Stimulated activated CD4-positive, alpha-beta T cell treated with anti-CD3 and anti-CD28 coated beads, TNF-alpha, amount 100 ng/mL, for 1 hour (primary cell): Measurements from ENCODE around the gene PPP1R13B.

Experiments used
- DNase-seq, 3 donors: peaks; one replicate each; pipeline ENCODE4 v3.0.0-alpha.2; 2020; ENCODE audit warnings: low read depth in 3 of 3, low spot score in 1 of 3

The PPP1R13B gene

DNA sequence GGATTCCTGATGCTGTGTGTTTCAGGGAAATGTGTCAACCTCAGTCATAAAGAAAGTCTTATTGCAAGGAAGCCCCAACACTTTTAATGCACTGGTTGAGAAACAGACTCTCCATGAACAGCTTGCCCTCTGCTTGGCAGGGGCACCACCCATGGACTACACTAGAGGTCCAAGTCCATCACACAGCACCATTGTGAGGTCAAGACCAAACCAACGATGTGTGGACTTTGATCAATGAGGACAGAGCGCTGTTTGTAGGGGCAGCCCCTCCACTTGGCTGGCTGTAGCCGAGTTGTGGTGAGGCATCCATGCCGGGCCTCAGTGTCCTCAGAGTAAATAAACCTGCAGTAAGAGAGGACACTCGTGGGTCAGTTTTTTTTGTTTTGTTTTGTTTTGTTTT, 102.0 kb downstream of the PPP1R13B start:
- DNase-seq: no peak

DNA sequence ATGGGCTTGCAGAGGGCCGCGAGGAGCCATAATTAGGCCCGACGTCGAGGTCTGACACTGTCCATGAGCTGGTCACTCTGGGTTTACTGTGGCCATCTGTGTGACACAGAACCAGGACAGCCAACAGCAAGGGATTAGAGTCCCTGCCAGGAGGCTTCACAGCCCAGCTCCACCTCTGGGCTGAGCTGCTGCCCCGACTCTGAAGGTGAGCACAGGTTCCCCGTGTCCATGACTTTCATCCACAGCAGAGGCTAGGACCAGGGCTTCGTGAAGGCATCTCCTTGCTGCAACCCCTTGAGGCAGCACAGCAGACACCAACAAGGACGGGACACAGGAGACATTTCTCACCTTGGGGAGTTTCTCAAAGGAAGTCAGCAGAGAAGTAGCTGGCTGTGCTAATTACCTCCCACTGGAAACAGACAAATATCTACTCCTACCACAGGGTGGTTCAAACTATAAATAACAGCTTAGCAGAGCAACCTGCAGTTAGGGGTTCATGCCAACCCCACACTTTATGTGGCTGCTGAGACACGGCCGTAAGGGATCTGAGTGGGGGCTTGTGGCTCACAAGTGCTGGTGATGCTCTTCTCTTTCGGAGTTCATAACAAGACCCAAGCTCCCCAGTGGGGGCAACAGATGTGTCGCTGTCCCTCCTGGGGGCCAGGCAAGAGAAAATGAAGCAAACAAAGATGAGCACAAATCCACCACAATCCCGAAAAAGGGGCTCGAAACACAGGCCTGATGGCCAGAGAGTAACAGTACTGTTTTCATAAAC, 102.6 kb downstream of the PPP1R13B start:
- no peak for DNase-seq

DNA sequence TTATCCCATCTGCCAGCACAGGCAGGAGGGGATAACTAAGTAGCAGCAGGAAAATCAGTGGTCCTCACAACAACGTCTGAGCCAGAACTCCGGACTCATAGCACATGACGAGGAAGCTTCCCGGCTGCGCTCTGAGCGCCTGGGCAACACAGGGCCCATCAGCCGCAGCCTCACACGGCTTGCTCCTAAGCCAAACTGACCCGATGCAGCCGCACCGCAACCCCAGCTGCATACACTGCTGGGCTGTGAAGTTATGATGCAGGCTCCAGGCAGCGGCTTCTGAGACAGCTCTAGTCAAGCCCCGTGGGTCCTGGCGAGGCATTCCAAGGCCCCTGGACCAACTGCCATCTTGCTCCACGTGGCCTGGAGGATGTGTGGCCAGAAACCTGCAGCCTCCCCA, 103.7 kb downstream of the PPP1R13B start:
- no peak for DNase-seq

DNA sequence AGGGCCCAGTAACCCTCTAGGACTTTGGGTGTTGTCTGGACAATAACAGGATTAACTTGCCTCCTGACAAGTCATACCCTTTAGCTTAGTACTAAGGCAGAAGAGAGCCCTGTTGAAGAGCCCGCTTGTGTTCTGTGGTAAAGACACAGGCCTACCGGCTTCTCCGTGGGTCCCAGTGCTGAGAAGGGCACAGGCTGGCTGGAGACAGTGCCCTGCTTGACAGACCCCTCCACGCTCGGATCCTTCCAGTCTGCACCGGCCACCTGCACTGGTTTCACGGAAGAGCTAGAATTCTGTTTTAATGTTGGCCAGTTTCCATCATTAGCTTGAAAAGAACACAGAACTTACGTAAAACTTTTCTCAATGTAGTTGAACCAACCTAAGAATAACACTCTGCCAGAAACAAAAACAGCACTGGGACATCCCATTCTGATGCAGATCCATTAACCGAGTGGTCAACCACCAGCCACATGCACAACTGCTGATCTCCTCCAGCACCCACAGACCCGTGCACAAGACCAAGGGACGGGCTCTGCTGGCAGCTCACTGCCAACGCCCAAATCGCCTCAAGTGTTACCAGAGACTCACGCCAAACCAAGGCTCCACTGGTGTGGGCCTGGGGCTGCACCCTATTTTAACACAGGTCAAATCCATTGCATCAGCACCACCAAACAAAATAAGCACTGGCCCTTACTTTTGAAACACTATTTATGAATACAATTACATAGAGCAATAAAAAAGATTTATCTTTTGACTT, 104.7 kb downstream of the PPP1R13B start:
- no peak for DNase-seq

DNA sequence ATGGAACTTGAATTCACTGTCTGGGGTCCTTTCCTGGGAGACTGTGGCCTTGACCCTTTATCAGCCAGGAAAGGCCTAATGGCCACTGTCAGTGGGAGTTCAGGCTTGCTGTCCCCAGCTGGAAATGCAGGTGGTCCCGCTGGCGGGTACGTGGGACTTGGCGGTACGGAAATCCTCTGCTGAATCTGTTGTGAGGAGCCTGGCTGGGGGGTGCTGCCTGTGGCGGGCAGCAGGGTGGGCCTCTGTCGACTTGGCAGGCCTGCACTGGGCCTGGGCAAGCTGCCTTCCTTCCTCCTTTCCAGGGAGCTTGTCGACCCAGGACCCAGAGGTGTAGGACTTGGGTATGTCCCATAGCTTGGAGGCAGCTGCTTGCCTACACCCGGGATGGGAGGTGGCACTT, 105.5 kb downstream of the PPP1R13B start:
- DNase-seq: no peak

DNA sequence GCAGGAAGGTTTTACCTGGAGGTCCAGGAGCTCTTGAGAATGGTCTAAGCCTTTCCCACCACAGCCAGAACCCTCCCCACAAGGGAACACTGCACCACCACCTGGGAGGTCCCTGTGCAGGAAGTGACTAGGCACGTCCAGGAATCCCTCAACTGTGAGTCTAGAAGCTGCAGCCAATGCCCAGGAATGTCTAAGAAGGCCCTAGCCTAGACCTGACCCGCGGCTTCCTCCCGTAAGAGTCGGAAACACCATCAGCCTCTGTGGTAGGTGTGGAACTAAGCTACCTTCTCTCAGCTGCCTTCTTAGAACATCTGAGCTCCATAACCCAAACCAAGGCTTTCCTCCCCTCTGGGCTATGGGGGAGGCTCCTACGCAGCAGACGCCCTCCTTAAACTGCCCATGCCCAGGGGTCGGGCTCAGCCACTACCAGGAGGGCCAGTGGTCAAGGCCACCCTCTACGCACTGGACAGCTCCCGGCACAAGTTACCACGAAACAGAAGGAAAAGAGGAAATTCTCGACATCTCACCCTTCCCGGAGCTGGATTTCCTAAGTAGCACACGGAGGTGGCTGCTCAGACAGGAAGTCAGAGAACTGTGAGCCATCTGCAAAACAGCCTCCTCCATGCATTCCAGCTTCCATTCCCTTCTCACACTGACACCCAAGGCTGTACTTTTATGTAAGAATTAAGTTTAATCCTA, 106.2 kb downstream of the PPP1R13B start:
- DNase-seq: no peak

DNA sequence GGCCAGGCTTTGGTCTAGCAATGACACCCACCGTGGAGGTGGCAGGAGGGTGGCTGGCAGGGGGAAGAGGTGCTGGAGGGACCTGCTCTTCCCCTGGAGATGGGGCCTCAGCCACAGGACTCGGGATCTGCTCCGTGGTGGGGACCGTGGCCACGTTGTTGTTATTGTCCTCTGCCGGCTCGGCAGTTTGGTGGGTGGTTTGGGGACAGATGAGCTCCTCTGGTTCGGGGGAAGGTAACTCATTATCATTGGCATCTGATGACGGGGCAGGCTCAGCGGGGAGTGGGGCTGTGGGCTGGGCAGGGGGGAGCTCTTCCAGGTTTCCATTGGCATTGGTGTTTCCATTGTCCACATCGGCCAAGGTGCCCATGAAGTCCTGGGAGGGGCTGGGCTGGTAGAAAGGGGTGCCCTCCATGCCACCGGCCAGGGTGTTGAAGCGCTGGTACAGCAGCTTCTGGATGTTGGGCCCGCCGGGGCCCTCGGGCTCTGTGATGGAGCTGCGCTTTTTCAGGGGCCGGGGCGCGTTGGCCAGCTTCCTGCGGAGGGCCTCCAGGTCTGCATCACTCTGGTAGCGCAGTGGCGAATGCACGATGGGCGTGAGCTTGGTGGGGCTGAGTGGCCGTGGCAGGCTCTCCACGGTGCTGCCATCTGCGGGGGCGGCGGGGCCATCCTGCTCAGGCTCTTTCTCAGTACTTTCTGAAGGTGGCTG, 107.4 kb downstream of the PPP1R13B start:
- DNase-seq: no peak

DNA sequence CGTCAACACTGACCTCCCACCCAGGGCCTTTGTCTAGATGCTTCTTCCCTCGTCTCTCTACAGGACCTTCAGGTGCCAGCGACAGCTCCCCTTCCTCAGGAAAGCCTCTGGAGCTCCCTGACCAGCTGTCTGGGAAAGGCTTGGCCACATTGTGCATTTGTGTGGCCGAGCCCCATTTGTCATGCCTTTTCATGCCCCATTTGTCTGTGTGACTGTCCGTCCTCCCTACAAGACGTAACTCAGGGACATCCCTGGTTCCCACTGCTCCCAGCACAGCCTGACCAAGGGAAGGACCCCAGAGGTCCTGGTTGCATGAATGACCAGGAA, 107.9 kb downstream of the PPP1R13B start:
- no peak for DNase-seq

DNA sequence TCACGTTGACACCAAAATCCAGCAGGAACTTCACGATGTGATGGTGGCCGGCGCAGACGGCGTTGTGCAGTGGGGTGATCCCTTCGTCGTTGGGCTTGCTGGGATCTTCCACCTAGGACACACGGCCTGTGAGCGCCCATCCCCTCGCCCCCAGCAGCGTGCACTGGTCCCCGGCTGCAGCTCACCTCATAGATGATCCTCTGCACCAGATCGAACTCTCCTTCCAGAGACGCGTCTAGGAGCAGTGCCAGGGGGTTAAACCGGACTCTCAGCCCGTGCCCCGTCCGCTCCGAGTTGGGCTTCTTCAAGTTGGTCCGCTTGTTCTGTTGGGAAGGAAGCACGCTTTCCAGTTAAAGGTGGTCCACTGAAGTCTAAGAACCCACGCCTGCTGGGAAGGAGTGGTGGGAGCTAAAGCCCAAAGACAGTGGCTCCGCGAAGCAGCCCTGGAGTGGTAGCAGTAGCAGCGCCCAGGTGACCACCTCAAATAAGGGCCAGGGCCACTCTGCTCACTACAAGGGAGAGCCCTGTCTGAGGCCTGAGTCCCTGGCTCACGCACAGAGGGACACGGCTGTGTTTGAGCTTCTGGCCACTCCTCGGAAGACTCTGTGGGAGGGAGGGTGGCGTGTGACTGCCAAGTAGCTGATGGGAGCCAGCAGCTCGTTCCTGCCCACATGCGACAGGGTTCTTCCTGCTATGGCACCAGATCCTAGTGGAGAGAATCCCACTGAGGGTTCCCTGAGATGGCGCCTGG, 108.5 kb downstream of the PPP1R13B start:
- DNase-seq: no peak

DNA sequence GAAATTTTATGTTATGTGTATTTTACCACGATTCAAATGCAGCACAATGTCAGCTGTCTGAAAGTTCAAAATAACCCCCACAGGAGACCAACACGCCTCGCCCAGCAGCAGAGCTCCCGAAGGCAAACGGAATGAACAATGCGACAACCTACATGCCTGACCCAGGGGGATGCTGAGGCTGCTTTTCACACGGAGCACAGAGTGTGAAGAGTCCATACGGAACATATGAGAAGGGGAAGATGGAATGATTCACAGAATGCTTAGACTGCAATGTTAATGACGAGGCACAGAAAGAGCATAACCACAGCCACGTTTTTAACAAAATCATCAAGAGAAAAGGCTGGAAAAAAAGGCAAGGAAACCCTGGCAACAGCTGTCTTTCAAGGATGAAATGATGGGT, 109.2 kb downstream of the PPP1R13B start:
- DNase-seq: no peak

DNA sequence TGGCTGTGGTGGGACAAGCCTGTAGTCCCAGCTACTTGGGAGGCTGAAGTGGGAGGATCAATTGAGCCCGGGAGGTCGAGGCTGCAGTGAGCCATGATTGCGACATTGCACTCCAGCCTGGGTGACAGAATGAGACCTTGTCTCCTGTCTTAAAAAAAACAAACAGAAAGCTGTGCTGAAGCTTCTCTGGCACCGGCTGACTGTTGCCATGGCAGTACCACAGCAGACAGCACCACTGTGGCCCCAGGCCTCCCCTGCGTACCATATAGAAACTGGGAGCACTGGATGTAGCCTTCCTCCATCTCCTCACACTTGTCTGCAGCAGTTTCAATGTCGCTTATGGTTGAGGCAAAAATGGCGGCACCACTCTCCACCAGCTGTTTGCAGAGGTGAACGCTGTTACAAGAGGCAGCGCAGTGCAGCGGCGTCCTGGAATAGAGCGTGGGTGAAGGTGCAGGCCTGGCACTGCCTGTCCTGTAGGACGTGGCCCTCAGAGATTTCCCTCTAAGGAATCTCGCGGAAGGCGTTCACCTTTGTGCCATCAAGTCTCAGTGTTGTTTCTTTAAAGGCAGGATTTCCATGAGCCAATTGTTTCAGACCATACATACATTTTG, 109.8 kb downstream of the PPP1R13B start:
- DNase-seq: no peak

DNA sequence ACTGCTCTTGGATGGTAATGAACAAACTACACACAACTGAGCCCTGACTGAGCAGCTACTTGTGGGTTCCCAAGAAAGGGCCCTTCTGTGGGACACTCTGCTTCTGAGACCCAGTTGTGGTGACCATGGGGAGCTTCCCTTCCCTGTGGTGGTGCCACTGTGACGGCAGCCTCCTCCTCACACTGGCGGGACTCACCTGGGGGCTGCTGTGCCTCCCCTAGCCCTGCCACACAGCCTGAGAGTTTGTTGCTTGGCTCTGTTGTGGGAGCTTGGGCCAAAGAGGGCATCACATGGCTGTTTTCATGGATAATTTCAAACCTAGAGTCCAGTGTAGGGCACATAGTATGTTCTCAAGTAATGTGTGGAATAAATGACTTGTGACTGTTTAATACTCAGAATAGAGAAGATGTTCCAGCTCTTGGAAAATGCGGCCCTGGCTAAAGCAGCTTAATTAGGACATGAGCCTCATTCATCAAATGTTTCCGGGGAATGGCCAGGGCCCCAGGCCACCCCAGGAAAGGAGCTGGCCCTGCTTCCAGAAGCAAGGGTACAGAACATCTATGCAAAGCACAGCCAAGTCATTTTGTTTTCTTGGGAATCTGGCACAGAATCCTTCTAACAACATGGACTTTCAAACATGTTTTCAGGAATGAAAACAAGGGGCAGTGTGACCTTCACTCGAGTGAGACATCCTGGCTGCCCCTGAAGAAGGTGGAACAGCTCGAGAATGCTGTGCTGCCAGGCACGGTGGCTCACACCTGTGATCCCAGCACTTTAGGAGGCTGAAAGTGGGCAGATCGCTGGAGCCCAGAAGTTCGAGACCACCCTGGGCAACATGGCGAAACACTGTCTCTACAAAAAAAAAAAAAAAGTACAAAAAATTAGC, 110.6 kb downstream of the PPP1R13B start:
- DNase-seq: no peak

DNA sequence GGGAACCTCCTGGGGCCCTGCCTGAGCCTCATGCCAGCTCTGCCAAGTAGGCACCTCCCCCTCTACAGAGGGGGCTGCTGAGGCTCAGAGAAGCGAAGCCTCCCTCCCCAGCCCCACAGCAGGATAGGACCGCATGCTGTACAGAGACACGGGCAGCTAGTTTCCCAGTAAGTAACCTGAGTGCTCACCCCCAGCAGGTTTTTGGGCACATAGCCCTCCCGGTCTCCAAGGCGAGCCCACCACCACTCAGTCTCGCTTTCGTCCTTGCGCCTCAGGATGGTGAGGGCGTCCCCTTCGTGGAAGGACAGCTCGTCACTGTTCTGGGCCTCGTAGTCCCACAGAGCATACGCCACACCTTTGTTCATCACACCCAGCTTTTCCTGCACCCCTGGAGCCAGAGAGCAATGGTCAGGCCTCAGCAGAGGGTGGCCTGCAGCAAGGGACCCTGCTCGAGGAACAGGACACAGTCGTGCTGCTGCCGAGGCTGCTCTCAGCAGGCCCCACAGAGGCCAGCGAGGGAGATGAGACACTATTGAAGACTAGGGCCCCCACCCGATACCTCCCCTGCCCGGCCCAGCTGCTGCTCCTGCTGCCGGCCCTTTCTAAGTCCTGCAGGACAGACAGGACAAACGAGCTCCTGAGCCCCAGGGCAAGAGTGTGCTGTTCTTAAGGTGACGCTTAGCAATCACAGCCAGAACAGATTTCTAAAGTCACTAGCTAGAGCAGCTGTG, 111.4 kb downstream of the PPP1R13B start:
- DNase-seq: no peak

DNA sequence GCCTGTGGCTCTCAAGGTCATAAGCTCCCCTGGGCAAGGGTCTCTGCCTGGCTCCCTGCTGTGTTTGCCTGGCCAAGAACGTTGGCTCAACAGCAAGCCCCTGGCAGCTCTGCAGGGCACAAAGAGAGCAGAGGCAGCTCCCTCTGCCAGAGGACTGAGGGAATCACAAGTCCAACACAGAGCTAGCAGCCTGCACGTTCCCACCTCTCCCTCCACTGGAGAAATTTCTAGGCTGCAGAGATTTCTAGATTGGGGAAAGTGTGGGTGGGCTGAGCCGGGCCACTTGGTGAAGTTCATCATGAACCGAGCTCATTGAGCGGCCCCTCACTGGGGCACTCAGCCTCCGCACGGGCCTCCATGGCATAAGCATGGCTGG, 111.9 kb downstream of the PPP1R13B start:
- DNase-seq: no peak

DNA sequence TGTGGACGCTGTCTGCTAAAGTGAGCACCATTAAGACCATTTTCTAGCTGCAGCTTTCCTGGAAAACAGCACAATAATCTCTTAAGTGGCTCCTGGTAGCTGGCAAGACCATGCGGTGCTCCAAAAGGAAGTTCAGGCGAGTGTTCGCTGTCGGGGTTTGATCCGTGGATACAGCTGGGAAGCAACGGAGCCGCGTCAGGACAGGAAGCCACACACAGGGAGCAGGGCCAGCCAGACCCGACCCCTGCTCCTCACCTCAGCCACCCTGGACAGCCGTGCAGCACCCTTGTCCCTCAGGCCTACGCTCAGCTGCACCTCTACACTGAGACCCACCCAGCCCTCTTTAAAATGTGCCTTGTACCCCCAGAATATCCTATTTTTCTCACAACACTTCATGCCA, 112.4 kb downstream of the PPP1R13B start:
- no peak for DNase-seq

DNA sequence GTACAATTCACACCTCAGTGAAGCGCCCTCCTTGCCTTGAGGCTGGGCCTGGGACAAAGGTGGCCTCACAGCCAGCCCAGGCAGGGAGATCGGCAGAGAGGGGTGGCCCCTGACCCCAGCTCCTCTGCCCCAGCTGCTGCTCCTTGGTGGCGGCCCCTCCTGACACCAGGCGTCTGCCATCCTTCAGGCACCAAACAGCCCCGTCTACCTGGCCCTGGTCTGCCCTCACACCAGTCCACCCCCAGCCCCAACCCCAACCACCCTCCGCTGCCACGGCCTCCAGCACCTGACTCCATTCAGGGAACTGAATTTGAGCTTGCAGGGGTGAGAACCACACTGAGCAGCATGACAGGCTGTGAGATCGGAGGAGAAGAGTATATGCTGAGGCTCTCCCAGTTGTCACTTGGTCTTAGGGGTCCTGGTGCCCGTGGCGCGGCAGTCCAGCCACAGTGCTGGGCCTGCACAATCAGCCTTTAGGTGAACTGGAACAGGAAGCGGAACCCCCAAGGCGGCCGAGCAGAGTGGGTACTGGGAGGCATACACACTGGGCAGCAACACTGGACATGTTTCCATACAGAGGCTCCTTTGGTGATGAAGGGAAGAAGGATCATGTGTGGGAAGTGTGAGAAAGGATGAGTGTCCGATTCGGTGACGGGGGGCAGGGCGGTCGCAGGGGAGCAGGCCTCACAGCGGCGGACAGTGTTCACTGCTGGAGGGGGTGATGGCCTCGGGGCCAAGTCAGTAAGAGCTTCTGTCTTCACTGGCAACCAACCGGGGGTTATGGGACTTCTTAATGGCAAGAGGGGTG, 113.1 kb downstream of the PPP1R13B start:
- DNase-seq: no peak

DNA sequence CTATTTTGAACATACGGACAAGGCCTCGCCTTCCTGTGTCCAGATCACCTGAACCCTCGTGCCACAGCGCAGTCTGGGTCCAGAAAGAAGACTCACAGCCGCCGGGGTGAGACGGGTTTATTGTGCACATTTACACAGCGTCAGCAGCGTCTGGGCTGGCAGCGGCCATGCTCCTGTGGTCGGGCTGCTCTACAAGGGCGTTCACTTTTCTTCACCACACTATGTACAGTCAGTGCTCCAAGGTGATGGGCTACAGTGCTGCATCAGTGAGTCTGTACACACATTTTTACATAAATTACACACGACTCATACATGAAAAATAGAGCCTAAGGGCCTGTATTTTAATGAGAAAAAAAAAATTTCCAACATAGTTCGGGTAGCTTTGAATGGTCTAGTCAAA, 113.7 kb downstream of the PPP1R13B start:
- DNase-seq: no peak
